Keratinocyte (primary cell): ENCODE results near the gene LEMD1.

Source experiments
- EZH2 ChIP-seq: IDR thresholded peaks from one replicate; pipeline ENCODE4 v1.6.1; 2012; ENCODE audit warnings: inconsistent platforms, mild to moderate bottlenecking, low read length, moderate library complexity
- TF ChIP-seq, protein P1 (sequence below), 3 experiments: IDR thresholded peaks in 1 of 3; conservative IDR thresholded peaks in 1 of 3; optimal IDR thresholded peaks in 1 of 3; 2 replicates in 2 of 3; 3 replicates in 1 of 3; pipeline versions ENCODE3 to v1.5.1; 2011; ENCODE audit warnings: low read length in 3 of 3, mild to moderate bottlenecking in 3 of 3, moderate library complexity in 2 of 3, control low read depth in 1 of 3, inconsistent platforms in 1 of 3; ENCODE audit not compliant: insufficient read depth in 2 of 3; ENCODE audit errors: extremely low read depth in 1 of 3

DNA sequence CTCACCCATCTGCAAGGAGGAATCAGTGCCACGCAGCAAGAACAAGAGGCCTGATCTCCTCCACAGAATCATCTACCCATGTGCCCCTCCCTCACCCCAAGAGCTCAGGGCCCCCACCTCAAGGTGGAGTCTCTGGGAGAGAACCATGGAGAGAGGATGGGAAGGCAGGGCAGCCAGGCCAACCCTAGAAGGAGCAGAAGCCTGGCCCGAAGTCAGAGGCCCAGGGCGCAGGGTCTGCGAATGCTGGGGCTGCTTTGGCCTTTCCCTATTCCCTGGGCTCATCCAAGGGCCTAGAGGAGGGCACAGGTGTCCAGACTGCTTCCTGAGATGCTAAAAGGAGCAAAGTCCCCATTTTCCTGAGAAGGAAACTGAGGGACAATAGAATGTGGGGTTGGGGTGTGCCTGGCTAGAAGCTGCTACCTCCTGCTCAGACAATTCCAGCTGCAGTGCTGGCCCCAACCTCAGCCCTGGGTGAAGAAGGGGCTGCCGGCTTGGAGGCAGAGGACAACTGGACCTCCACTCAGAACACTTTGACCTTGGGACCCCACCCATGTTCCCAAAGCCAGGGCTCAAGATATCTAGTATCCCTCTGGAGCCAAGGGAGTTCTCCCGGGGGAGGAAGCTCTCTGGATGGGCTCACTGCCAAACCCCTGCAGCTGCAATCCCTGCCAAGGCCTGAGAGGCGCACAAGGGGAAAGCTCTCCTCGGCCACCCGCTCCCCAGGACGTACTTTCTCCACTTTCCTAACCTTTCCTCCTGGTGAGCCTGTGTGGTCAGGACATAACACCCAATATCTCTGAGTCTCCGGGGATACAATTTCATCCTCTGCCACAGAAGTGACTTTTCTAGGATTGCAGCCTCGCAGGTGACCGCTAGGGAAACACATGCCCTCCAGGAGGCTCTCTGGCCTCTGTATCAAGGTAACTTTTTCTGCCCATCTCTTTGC, 16.6 kb upstream of the LEMD1 start:
- TF ChIP-seq, protein P1, sequence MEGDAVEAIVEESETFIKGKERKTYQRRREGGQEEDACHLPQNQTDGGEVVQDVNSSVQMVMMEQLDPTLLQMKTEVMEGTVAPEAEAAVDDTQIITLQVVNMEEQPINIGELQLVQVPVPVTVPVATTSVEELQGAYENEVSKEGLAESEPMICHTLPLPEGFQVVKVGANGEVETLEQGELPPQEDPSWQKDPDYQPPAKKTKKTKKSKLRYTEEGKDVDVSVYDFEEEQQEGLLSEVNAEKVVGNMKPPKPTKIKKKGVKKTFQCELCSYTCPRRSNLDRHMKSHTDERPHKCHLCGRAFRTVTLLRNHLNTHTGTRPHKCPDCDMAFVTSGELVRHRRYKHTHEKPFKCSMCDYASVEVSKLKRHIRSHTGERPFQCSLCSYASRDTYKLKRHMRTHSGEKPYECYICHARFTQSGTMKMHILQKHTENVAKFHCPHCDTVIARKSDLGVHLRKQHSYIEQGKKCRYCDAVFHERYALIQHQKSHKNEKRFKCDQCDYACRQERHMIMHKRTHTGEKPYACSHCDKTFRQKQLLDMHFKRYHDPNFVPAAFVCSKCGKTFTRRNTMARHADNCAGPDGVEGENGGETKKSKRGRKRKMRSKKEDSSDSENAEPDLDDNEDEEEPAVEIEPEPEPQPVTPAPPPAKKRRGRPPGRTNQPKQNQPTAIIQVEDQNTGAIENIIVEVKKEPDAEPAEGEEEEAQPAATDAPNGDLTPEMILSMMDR (optimal IDR thresholded peaks at IDR 0.05 in 1 of 3, IDR thresholded peaks at IDR 0.05 in 1 of 3, conservative IDR thresholded peaks at IDR 0.05 in 1 of 3; ENCODE audit: extremely low read depth in 1 of 3, insufficient read depth in 2 of 3, low read length in 3 of 3): peak; percentile 44 to 62 (median 51)
- no peak for TF ChIP-seq EZH2
